GM21529 (cell line): ENCODE results near the gene APOC3.

Experiments
- ATAC-seq: cut with Tn5 transposase; IDR thresholded peaks from one replicate; pipeline ENCODE4 v1.9.1; 2021; ENCODE audit not compliant: unreplicated experiment

The APOC3 gene

DNA sequence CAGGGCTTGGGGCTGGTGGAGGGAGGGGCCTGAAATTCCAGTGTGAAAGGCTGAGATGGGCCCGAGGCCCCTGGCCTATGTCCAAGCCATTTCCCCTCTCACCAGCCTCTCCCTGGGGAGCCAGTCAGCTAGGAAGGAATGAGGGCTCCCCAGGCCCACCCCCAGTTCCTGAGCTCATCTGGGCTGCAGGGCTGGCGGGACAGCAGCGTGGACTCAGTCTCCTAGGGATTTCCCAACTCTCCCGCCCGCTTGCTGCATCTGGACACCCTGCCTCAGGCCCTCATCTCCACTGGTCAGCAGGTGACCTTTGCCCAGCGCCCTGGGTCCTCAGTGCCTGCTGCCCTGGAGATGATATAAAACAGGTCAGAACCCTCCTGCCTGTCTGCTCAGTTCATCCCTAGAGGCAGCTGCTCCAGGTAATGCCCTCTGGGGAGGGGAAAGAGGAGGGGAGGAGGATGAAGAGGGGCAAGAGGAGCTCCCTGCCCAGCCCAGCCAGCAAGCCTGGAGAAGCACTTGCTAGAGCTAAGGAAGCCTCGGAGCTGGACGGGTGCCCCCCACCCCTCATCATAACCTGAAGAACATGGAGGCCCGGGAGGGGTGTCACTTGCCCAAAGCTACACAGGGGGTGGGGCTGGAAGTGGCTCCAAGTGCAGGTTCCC, at the start of gene APOC3:
TSS of gene APOC3 (plus strand) at position 383 of the 659 bp plus-strand sequence. CDS start 676 bp downstream, outside the sequence.
- ATAC-seq, result no peak

DNA sequence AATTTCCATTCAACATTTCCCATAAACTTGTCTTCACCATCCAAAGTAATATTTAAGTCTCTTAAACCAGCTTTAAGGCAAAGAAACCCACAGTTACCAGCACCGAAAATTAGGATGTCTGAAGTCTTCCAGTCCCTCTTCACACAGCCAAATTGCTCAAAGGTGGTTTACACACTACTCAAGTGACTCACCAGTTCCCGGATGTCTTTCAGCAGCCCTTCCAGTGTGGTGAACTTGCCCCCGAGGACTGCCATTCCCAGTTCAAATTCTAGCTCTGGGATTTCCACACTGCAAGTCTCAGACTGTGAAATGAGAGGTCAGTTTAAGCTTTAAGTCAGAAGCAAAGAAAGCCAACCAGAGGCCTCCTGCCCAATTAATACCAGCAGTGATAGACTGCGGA, 47.0 kb upstream of the APOC3 start:
- no peak for ATAC-seq

DNA sequence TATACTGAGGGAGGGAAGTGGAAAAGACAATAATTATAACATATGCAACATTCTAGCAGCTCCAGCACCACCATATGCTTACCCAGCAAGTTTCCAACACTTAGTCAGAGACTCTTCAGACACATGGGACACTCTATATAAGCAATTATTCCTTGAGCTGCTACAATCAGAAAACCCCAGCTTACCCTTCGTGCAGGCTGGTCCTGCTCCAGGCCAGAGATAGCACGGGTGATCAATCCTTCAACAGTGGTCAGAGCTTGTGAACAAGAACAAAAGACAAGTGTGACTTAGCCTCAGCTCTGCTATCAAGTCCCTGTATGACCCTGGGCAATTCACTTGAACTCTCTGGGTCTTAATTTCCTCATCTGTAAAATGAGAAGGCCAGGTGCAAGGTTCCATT, 43.4 kb upstream of the APOC3 start:
- no peak for ATAC-seq

DNA sequence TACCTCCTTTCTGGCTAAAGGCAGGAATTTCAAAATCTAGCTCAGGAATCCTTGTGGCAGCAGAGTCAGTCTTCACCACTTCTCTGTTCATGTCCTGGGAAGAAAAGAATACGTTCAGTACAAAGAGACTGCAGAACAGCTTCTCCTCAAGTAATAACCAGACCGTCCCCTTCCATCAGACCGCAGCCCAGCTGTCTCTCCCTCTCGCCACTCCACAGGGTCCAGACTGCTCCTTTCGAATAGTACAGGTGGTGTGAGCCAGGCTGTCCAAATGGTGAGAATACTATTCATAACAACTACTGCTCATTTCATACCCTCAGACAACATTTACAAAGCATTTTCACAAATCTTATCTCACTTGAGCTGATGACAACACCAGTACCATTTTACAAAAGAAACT, 42.7 kb upstream of the APOC3 start:
- no peak for ATAC-seq

GRCh38 chr11:116787436-116787785, 42.3 kb upstream of the APOC3 start:
- ATAC-seq, result no peak

DNA sequence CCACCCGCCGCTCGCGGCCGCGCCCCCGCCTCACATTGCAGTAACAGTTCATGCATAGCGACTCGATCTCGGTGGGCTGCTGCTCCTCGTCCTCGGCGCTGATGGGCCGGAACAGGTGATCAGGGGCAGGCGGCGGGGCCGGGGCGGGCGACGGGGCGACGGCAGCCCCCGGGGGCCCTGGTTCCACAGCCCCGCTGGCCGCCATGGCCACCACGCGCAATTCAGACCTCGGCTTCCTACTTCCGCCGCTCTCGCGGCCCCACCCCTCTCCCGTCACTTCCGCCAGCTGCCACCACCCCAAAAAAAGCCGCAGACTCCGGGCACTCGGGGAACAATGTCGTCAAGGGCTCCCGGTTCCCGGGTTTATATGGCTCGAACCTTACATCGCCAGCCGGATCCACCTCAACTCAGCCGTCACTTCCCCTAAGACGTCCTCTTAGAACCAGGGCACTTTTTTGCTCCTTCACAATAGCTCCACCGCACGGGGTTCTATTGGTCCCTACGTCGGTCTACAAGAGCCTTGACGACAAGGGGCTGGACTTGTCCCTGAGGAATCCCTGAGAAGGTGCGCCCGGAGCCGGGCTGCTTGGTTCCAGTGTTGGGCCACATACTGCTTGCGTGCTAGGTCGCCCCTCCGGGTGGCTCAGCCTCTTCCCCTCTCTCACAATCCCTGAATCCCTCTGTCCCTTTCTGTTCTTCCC, 41.8 kb upstream of the APOC3 start, which contains the start of gene ZPR1:
TSS of gene ZPR1 (minus strand) at position 238 of the 701 bp plus-strand sequence. CDS start at position 205, 33 bp downstream.
- ATAC-seq, result peak; percentile 91

GRCh38 chr11:116788534-116788933, 41.2 kb upstream of the APOC3 start:
- ATAC-seq, result no peak

GRCh38 chr11:116788975-116789374, 40.7 kb upstream of the APOC3 start:
- ATAC-seq, result no peak

- no peak for ATAC-seq
Observed at GRCh38 chr11:116790167-116791001, 39.3 kb upstream of the APOC3 start.

GRCh38 chr11:116791002-116791812, 38.5 kb upstream of the APOC3 start:
- ATAC-seq, result no peak

DNA sequence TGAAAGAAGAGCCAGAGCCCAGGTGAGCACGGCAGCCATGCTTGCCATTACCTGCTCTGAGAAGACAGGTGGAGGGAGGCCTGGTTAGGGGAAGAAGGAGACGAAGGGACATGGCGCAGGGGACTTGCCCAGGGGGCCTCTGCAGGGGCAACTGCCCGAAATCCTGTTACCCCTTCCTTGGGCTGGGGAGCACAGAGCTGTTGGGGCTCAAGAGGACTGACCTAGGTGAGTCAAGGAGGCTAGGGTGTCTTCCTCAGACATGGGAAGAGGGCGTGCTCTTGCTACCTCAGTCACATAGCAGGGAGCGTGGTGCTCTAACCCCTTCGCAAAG, 37.9 kb upstream of the APOC3 start, which contains the start of gene APOA5:
TSS of gene APOA5 (minus strand) at position 67 of the 331 bp plus-strand sequence. CDS start at position 48, 19 bp downstream.
- no peak for ATAC-seq

DNA sequence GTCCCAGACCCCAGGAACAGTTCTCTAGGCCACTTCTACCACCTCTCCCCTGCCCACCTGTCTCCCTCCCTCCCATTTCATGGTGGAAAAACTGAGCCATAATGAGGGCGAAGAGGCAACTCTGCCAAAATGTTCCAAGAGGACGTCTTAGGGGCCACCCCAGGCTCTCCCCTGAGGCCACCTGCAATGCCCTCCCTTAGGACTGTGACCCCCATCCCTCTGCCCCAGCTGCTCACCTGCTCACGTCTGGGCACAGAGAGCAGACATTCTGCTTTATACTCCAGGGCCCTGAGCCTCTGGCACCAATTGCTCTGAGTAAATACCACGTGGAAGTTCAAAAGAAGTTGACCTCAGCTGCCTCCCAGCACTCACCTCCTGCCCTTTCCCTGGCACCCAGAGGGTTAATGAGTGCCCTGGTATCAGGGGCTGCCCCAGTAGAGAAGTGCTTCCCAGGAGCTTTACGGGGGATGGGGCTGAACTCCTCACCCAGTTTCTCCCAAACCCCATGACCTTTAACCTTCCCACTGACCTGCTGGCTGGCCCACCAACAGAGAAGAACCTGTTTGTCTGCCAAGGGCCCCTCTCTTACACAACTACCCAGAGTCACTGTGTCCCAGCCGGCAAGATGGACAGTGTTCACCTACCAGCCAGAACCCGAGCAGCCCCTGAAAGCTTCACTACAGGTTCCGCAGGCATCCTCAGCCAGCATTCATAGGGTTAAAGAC, 37.4 kb upstream of the APOC3 start:
- no peak for ATAC-seq

DNA sequence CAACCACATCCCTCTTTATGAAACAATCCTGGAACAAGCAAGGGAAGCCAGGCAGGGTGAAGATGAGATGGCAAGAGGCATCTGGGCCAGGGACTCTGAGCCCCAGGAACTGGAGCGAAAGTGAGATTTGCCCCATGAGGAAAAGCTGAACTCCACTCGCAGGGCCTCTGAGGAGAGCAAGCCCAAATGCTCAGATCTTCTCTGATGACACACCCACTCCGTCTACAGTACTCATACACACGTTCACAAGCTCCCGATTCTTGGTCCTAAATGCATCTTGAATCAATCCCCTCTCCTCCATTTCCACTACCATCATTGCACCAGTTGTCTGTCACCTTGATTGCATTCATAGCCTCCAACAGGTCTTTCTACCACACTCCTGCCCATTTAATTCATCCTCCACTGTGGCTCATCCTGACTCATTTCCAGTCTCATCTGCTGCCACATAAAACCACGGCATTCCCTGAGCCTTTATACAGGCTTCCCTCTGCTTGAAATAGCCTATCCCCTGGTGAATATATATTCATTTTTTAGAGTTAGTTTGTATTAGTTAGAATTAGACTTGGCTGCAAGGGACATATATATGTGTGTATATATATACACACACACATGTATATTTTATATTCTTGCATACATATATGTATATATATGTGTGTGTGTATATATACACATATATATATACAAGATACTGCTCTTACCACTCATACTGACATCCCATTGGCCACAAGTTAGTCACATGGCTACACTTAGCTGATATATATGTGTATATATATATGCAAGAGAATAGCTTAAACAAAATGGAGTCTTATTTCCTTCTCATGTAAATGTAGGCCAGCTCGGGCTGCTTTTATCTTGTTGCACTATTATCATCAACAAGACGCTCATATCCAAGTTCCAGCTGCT, 36.6 kb upstream of the APOC3 start:
- no peak for ATAC-seq

DNA sequence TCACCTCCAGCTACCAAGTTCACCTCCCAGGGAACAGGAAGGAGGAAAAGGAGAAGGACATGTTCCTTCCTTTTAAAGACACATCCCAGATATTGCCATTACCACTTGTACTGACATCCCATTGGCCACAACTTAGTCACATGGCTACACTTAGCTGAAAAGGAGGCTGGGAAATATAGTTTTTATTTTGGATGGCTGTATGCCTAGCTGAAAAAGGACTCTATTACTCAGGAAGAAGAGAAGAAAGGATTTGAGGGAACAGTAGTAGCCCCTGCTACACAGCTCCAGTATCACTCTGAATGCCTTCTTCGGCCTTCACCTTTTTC, 36.0 kb upstream of the APOC3 start:
- no peak for ATAC-seq

DNA sequence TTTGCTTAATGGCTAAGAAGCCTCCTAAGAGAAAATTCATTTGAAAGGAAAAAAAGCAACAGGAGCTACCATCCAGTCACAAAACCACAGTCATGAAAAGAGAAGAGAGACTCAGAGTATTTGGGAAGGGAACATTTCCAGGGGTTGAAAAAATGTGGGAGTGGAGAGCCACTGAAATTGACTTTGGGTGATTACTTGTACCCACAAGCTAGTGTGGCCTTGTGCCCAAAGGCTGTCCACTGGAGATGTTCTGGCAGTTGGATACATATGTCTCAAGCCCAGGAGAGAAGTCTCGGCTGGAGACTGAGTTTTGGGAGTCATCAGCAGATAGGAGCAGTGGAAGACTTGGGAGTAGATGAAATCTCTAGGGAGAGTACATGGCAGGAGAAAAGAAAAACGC, 34.9 kb upstream of the APOC3 start:
- ATAC-seq, result no peak

GRCh38 chr11:116796548-116796947, 33.2 kb upstream of the APOC3 start:
- ATAC-seq, result no peak

DNA sequence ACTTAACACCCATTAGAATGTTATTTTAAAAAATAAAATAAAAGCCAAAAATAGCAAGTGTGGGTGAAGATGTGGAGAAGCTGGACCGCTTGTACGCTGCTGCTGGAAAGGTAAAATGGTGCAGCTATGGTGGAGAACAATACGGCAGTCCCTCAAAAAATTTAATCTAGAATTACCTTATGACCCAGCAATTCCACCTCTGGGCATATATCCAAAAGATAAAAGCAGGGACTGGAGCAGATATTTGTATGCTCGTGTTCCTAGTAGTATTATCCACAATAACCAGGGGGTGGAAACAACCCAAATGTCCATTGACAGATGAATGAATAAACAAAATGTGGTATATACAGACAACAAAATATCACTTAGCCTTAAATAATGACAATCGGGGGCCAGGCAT, 31.9 kb upstream of the APOC3 start:
- ATAC-seq, result no peak

DNA sequence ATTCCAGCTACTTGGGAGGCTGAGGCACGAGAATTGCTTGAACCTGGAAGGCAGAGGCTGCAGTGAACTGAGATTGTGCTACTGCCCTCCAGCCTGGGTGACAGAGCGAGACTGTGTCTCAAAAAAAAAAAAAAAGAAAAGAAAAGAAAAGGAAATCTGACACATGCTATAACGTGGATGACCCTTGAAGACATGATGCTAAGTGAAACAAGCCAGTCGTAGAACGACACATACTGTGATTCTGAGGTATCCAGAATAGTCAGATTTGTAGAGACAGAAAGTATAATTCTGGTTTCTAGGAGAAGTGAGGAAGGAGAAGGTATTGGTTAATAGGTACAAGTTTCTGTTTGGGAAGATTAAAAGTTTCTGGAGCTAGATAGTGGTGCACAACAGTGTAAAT, 31.3 kb upstream of the APOC3 start:
- ATAC-seq, result no peak

GRCh38 chr11:116800610-116801009, 29.1 kb upstream of the APOC3 start:
- no peak for ATAC-seq
